ENCODE measurements around the gene TIAM1. TPM values are rescaled to one million over a fixed set of nuclear protein-coding genes. Genes with fewer than 3 reads are reported as not detected.

The TIAM1 gene
- polyA plus RNA-seq, 2 of the 4 experiments (the other 2 are of a cell fraction), result 0.23 to 0.40 TPM

DNA sequence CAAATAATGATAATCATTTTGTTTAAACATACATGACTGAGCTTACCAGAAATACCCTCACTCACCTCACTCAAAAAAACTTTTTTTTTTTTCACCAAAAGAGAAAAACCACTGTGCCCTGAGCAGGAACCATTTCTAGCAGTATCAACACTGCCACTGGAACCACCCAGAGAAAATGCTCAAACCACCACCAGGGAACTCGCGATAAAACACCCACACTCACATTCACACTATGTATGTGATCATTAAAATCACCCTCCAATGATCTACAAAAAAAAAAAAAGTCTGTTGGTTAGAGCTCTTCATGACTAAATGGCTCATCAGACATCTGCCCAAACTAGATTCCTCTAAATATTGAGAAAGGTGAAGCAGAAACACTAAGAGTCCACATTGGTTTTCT, 11.5 kb downstream of the TIAM1 start (continued):
- TF ChIP-seq CBX8 (IDR thresholded peaks at IDR 0.05), result no peak

GRCh38 chr21:31331231-31331630, 12.8 kb downstream of the TIAM1 start:
- ATAC-seq (no peak), DNase-seq (ENCODE audit: low read depth in 1 of 2, low spot score in 1 of 2) (no peak), FAIRE-seq (no peak)
- Histone ChIP-seq H3K9me3 (no peaks in the 10 kb centered on the region), H3K4me3 (no peak overlapping the region), H3K4me1 (no peaks in the 10 kb centered on the region), H3K4me2 (no peak overlapping the region), H3K27ac (no peak overlapping the region)
- no peak for TF ChIP-seq RARB (CRISPR knock-in tag; IDR thresholded peaks at IDR 0.05)
- TF ChIP-seq PHF8 (IDR thresholded peaks at IDR 0.05; ENCODE audit: borderline replicate concordance, low read depth), result no peak
- no peak for TF ChIP-seq CEBPB (IDR thresholded peaks at IDR 0.05)
- TF ChIP-seq NR3C1 (IDR thresholded peaks at IDR 0.05), result no peak
- TF ChIP-seq REST (IDR thresholded peaks at IDR 0.05), result no peak
- TF ChIP-seq HOXB5 (CRISPR knock-in tag; IDR thresholded peaks at IDR 0.05), result no peak
- no peak for TF ChIP-seq NFE2L2 (conservative IDR thresholded peaks at IDR 0.05; ENCODE audit: low read length)
- TF ChIP-seq CHD2 (IDR thresholded peaks at IDR 0.05; ENCODE audit: low read length, partially characterized antibody), result no peak
- no peak for TF ChIP-seq PBX3 (IDR thresholded peaks at IDR 0.05)
- no peak for TF ChIP-seq TP53 (CRISPR knock-in tag; IDR thresholded peaks at IDR 0.05)
- no peak for TF ChIP-seq CBX8 (IDR thresholded peaks at IDR 0.05)
- no peak for TF ChIP-seq FOXS1 (CRISPR knock-in tag; IDR thresholded peaks at IDR 0.05)
- TF ChIP-seq JUN (IDR thresholded peaks at IDR 0.05), result no peak
- no peak for TF ChIP-seq MYC (IDR thresholded peaks at IDR 0.05; ENCODE audit: borderline replicate concordance, low read length)
- TF ChIP-seq ZNF302 (CRISPR knock-in tag; IDR thresholded peaks at IDR 0.05), result no peak
- no peak for TF ChIP-seq KDM1A (IDR thresholded peaks at IDR 0.05; ENCODE audit: low read depth)
- 4% methylated on average over 2 of the region's 2 CpGs for WGBS (ENCODE audit: missing lambda C conversion rate)
- ChIA-PET POLR2A (no interaction called here), CTCF (interaction anchor here (4.3 kb wide), 1 partner anchor 16 kb away, joined by 16 read pairs; no protein-coding TSS in a partner anchor)

DNA sequence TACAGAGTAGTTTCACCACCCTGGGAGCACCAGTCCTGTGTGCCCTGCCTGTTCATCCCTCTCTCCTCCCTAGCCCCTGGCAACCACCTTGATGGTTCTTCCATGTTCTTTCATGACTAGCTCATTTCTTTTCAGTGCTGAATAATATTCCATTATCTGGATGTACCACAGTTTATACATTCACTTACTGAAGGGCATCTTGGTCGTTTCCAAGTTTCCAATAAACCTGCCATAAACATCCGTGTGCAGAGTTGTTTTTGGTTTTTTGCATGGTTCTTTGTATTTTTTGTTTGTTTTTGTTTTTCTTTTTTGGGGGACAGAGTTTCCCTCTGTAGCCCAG, 13.9 kb downstream of the TIAM1 start:
- TF ChIP-seq, protein P1, sequence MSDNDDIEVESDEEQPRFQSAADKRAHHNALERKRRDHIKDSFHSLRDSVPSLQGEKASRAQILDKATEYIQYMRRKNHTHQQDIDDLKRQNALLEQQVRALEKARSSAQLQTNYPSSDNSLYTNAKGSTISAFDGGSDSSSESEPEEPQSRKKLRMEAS (IDR thresholded peaks at IDR 0.05), result no peak
- TF ChIP-seq CBX2 (IDR thresholded peaks at IDR 0.05; ENCODE audit: borderline replicate concordance, low read depth) (no peak), HOXB13 (CRISPR knock-in tag; IDR thresholded peaks at IDR 0.05; ENCODE audit: low read depth) (no peak), FOSL2 (IDR thresholded peaks at IDR 0.05) (no peak), FOSL2 (CRISPR knock-in tag; IDR thresholded peaks at IDR 0.05) (no peak)
- ChIA-PET CTCF (interaction anchor here (1.6 to 4.3 kb wide), 2 partner anchors 13 to 17 kb away, joined by 4 to 16 read pairs; no protein-coding TSS in a partner anchor), POLR2A (no interaction called here)
- Histone ChIP-seq H3K27ac (no peak overlapping the region), H3K4me2 (no peak overlapping the region), H3K4me3 (no peak overlapping the region), H3K9me3 (no peaks in the 10 kb centered on the region), H3K4me1 (no peaks in the 10 kb centered on the region)
- DNase-seq (ENCODE audit: low read depth in 1 of 2, low spot score in 1 of 2) (no peak), FAIRE-seq (no peak), ATAC-seq (no peak)
- WGBS (ENCODE audit: missing lambda C conversion rate), result 2% methylated on average over 2 of the region's 2 CpGs
